Right ventricle myocardium superior (tissue), 1 donor: ENCODE measurements around the gene GDPD5. TPM values are rescaled to one million over a fixed set of nuclear protein-coding genes. Genes with fewer than 3 reads are reported as not detected.
A peak's percentile ranks its signal among the peaks of the same experiment; 100 is the strongest.

Source experiments
- ATAC-seq: fragments of 200-7000 bp; cut with Tn5 transposase; one replicate; pipeline ENCODE4 v1.9.1; 2020; ENCODE audit warnings: mild to moderate bottlenecking; ENCODE audit not compliant: poor library complexity
- DNase-seq: peaks from one replicate; pipeline ENCODE4 v3.0.0-alpha.2; 2020
- intact Hi-C: fragments of 100-400 bp; cut with DNase I; formaldehyde crosslinking; loops from one replicate; pipeline ENCODE4 v1.11.2; 2022
- total RNA-seq: library from RNA; stranded (reverse); fragmentation: NEBNext Ultra II Directional; extraction: Animal tissue kit (Norgen Biotek cat#: 25700); gene quantifications from one replicate; pipeline ENCODE4 v1.2.1, GENCODE V29; 2021
- donor health status: DM: no; HTN: yes; CAD: no; lungs with severe emphysema.

Gene GDPD5
- total RNA-seq, 1 donor from 2014 or later, result 6.5 TPM

DNA sequence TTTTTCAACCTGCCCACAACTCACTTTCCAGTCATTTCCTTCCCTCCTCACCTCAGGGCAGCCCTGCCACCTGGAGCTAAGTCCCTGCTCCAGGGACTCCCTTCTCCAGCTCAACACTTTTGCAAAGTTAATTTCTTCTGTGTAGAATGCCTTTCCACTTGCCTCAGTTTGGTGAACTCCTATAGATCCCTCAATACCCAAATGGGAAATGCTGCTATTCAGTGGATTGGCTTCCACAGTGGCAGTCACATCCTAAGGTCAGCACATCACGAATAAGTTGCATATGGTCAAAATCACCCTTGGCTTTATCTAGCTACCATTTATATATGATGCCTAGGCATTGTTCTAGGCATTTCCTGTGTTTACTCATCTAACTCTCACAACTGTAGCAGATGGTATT lies 23.6 kb downstream of the GDPD5 start:
- ATAC-seq, result no peak

DNA sequence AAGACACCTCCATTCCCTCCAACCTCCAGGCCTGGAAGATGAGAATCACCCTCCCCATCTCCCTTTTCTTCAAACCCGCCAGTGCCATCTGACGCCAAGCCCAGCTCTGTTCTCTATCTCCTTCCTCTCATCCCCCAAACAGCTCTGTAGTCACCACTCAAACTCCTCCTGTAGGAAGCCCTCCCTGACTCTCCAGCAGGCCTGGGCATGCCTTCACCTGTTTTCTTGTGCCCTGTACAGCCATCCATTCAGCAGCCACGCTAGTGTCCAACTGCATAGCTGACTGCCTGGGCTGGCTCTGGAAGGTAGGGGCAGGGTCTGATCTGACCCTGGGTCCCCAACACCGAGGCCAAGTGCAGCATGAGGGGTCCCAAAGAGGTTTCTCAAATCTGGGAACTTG lies 25.0 kb downstream of the GDPD5 start:
- intact Hi-C loops, result no loop called here
- ATAC-seq, result no peak
- DNase-seq, result no peak

More for the DNA sequence above, 23.6 kb downstream of the GDPD5 start:
- intact Hi-C loops, result no loop called here
- DNase-seq, result no peak

DNA sequence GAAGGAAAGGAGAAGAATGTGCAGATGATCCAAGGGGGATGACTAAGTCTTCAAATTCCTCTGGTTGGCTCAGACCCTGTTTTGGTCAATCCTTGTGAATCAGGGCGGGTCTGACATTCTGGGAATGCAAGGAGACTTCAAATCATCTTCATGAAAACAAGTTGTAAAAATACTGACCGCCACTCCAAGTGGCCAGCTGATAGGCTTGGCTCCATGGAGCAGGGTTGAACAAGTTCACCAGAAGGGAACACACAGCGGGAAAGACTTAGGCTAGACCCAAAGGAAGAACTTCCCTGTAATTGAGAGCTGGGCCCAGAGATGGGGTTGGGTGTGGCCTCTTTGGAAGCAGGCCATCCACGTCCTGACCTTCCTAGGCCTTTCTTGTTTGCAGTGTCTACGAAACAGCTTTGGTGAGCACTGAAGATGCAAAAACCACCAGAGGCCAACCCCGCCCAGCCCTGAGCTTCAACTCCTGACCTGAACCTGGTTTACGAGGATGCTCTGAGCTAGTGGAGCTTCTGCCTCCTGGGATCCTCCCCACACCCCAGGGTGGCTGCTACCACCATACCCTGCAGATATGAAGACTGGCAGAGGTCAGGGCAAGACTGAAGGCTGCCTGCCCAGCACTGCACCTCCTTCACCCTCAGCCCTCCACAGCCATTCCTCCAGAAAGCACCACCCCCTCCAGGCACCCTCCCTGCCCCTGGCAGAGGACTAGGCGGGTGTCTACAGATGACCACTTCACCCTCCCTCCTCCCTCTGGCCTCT lies 26.1 kb downstream of the GDPD5 start:
- DNase-seq (peak; percentile 57), ATAC-seq (peak; percentile 67)
- intact Hi-C loops, result no loop called here

DNA sequence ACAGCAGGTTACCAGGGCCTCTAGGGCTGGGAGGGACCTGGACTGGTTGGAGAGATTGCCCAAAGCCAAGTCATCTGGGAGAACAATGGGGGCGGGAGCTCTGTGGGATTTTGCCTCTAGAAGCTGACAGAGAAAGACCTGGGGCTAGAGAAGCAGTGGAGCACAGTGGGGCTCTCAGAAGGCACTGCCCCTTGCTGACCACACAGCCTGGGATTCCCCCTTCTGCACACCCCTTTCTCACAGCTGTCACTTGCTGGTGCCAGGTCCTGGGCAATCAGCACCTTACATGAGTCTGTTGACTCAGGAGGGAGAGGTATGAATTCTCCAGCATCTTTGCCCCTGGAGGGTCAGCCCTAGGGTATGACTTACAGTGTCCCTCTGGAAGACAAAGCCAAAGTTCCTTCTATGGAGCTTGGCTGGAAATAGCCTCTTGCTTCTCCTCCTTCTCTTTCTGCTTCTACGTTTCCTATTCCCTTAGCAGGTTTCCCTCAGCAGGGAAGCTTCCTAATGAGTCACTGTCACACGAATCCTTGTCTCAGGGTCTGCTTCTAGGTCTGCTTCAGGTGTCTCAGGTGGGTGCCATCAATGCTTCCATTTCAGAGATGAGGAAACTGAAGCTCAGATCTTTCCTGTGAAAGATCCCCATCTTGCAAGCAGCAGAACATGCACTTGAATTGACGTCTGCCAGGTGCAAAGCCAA lies 27.0 kb downstream of the GDPD5 start:
- no peak for ATAC-seq
- intact Hi-C loops, result no loop called here
- DNase-seq, result no peak

DNA sequence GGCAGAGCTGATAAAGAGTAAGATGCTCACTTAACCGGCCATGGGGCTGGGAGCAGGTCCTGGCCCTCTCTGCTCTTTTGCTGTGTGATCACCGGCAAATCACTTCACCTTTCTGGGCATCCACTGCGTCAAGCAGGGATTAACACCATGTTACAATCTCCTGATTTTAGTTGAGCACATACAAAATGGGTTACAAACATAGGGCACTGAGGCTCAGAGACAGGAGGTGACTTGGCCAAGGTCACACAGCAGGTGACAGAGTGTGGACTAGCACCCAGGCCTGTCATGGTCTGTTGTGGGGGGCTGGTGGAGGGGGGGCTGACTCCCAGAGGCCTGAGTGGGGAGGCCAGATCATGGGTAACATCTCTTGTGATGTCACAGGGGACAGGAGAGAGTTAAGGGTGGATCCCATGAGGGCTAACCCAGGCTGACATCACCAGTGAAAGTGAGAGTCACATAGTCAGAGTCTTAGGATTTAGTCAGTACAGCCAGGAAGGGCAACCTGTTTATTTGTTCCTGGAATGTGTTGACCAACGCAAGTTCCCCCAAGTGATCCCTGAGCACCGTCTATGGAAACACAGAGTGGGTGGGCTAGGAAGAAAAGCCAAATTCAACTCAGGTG lies 27.8 kb downstream of the GDPD5 start:
- intact Hi-C loops, result no loop called here
- no peak for DNase-seq
- no peak for ATAC-seq

DNA sequence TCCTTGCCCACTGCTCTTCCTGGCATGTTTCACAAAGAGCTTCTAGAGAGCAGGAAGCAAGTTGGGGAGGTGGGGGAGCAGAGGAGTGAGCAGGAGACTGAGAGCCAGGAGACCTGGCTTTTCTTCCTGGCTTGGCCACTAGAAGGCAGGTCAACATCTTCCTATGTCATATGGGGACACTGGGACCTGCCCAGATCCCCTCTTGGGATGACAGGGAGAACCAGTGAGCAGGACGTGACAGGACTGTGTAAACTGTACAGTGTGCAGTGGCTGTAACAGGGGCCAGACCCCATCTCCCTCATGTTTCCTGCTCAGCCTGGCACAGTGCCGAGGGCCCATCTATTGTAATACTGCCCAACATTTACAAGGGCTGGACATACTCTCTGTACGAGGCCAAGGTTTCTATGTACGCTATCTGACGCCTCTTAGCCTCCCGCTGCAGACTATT lies 29.4 kb downstream of the GDPD5 start:
- no peak for DNase-seq
- no peak for ATAC-seq
- intact Hi-C loops, result no loop called here

DNA sequence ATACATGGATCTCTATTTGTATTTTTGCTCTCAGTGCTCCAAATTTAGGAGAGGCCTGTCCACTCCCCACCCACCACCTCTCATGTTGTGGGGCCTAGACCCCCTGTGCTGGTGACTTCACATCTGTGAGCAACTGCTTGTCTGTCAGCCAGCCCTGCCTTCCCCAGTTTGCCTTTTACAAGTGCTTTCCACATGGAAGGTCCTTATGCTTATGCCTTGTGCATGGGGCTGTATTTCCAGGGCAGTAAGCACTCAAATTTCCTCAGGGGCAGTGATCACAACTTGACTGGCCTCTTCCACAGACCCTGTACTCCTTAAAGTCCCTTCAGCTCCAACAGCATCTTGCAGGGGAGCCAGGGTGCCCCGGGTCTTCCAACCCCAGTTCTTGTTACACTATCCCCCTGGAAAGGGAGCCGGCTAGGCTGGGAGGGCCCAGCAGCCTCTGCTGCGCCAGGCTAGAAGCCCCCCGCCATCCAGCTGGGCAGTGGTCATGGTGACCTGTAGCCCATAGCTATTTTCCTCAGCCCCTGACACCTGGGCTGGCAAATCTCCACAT lies 29.9 kb downstream of the GDPD5 start:
- DNase-seq (no peak), ATAC-seq (no peak)
- intact Hi-C loops, result no loop called here

DNA sequence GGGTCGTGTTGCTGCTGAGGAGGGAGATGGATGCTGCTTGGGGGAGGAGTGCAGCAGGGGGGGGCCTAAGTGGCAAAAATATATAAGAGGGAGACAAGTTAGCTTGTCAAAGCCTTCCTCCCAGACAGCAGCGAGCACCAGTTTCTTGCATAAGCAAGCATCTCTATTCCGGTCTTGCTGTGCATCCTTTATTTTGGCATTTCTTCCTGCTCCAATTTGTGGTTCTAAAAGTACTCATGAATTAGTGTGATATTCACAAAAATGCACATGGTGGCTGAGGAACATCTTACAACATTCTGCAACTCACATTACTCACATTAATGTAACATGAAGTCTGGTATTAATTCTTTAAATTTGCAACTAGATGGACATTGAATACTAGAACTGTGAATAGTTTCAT lies 32.1 kb downstream of the GDPD5 start:
- DNase-seq, result no peak
- intact Hi-C loops, result no loop called here
- no peak for ATAC-seq

DNA sequence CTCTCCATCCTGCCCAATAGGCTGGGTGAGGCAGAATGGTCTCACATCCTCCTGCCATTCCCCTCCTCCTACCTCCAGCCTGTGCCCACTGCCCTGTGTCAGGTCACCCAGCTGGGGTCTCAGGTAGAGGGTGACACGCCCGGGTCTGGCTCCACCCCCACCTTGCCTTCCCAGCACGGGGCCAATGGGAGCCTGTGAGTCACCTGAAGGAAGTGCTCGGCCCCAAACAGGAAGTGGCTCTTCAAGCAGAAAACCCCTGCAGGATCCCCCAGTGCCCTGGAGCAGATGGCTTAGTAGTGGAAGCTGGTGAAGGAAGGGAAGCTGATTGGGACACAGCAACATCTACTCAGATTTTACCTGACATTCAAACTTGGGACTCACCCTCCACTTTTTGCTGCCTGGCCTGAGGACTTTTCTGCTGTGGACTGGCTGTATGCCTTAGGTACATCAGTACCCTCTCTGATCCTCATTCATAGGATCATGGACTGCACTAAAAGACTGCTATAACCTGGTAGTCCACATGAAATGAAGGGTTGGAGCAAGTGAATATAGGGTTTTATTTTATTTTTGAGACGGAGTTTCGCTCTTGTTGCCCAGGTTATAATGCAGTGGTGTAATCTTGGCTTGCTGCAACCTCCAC lies 33.4 kb downstream of the GDPD5 start:
- intact Hi-C loops, result no loop called here
- ATAC-seq (no peak), DNase-seq (no peak)

DNA sequence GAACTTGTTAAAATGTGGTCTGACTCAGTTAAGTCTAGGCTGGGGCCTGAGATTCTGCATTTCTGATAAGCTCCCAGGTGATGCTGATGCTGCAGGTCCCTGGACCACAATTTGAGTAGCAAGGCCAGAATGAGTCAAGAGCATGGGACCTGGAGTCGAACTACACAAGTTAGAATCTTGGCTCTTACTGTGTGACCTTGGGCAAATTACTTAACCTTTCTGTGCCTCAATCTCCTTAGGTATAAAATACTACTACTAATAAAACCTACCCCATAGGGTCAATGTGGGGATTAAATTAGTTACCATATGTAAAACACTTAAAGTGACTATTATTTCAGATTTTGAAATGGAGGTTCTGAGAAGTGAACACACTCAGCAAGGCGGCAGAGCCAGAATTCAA lies 34.3 kb downstream of the GDPD5 start:
- intact Hi-C loops, result no loop called here
- no peak for DNase-seq
- no peak for ATAC-seq

DNA sequence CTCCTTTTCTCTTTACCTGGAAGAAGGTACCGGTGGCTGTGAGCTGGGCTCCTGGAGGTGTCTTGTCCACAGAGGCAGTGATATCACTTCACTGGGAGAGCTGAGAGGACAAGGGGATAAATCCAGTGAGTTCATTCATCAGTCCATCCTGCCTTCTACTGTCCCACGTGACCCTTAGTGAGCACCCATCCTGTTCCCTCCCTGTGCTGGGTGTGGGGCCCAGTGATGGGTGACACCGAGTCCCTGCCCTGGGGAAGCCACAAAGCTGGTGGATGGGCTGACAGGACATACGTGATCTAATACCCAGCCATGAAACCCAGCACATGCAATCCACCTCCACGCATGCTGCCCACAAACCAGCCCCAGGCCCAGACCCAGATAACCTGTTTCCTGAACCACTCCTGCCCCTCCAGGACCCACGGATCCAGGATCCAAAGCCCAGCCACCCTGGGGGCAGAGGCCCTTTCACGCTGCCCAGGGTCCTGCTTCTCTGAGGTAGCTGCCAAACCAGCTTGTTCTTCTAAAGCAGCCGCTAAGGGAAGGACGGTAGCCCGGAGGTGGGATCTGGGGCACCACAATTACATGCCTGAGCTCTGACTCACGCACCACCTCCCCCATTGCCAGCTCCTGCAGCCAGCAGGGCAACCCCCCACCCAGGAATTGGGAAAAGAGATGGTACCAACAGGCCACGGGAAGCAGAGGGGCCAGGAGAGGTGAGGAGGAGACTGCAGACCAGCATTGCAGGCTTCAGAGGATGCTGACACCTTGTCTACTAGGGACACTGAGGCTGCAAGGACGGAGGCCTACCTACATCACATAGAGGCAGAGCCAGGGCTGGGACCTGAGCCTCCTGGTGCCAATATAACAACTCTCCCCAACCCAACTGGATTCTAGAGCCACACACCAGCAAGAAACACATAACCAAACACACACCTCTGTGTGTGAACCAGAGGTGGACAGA lies 35.2 kb downstream of the GDPD5 start:
- no peak for DNase-seq
- intact Hi-C loops, result no loop called here
- no peak for ATAC-seq

DNA sequence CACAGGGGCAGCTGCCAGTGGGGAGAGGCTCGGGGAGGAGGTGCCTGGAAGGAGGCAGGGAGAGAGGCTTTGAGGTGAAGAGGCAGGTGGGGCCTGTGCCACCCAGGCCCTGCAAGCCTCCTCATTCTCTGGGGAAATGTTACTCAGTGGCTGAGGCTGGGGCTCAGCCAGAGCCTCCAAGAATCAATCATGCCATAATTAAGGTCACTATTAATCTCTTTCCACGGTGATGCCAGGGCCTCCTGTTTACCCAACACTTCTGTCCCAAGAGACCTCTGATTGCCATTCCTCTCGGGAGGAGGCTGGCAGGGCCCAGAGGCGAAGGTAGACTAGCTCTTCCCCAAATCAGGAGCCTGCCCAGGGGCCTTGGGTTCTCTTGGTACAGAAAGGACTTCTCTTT lies 38.4 kb downstream of the GDPD5 start:
- no peak for DNase-seq
- ATAC-seq, result no peak
- intact Hi-C loops, result no loop called here

DNA sequence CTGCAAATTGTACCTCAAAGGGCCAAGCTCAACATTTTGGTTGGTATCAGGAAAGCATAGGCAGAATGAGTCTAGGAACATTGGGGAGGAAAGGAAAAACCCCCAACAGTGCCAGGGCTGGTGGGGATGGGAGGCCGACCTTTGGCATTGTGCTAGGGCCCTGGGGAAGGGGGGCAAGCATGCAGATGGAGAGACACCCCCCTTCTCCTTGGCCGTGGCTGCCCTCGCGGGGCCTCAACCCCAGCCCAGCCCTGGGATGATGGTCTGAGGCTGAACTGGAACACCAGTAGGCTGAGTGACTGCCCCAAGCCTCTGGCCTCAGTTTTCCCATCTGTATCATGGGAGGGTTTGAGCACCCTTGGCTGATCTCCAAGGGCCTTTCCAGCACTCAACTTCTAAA lies 40.0 kb downstream of the GDPD5 start:
- ATAC-seq (no peak), DNase-seq (no peak)
- intact Hi-C loops, result no loop called here

DNA sequence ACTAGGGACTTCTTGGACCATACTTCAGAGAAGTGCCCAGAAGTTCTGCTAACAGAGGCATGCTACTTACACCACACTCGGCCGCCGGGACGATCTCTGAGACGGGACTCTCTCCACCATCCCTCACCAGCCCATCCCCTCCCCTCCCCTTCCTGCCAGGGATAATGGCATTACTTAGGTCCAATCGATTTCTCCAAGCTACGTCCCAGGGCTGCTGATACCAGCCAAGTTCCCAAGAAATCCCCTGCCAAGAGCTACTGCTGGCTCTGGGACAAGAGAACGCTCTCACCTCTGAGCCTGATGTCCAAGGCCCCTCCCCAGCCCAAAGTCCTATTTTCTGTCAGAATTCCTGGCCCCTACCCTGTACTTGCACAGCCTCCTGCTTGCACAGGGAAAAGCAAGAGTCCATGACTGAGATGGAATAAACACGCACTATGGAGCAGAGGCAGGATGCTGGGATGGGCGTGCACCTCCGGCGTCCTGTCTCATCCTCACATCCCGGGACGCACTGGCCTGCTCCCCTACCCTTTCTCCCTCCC lies 42.7 kb downstream of the GDPD5 start:
- intact Hi-C loops, result no loop called here
- DNase-seq (no peak), ATAC-seq (peak; percentile 19)

DNA sequence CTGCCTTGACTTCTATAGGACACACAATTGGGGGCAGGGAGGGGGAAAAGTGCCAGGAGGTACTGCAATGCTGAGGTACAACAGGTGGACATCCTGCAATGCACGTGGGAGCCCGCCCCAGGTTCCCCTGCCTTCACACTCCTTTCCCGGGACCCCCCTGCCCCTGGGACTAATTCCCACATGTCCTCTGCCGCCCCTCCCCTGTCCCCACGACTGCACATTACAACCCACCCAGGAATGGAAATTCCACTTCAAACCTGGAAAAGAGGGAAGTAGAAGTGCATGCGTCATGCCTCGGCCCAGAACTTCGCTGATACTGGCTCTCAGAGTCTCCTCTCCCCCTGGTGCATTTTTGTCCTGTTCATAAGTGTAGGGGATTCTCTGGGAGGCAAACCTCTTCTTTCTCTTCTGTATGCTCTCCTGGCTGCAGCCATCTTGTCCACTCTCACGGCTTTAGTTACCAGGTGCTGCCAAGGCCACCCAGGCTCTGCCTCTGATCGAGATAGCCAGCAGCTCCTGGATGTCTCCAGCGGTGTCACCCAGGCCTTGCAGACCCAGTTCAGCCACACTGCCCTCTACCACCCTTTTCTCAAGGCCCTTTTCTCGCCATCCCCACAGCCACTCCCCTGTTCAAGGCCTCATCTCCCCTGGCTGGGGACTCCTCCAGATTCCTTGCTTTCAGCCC lies 43.7 kb downstream of the GDPD5 start:
- ATAC-seq (no peak), DNase-seq (no peak)
- intact Hi-C loops, result no loop called here

DNA sequence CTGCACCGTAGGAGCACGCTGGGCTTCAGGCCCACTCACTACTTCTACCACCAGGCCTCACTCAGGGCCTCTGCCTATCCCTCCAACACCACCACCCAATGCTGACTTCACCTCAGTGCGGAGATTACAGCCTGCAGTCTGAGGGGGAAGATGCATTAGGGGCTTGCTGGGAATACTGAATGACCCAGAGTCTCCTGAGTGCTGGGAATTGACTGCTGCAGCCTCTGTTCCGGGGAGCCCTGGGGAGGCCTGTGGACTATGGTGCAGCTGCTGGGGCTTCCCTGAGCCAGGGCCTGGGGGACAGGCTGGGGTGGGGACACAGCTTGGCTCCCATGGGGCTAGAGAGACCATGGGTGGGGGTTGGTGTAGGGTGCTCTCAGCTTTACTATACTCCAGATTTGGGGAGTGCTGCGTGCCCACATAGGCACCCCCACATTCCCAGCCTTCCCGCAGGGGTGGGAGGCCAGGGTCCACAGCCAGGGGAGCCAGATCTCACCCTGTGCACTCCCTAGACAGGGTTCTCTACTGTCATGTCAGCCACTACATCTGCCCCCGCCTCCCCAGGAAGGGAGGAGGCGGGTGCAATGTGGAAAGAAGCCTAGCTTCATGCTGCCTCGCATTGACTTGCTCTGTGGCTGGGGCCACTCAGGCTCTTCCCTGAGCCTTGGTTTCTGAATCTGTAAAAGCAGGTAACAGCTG lies 44.4 kb downstream of the GDPD5 start:
- no peak for ATAC-seq

More for the DNA sequence above, 44.4 kb downstream of the GDPD5 start:
- DNase-seq, result no peak
- intact Hi-C loops, result no loop called here
